H9 (cell line): ENCODE data around the gene PLG. TPM values are rescaled to one million over a fixed set of nuclear protein-coding genes. Genes with fewer than 3 reads are reported as not detected.
"Not testable (repeated sequence)": the region's sequence is repeated elsewhere in the genome, so short reads cannot be mapped to it uniquely, and the experiment has no call there.

Experiments
- DNase-seq: peaks from one replicate; pipeline ENCODE4 v3.0.0-alpha.2; 2017
- H2AFZ ChIP-seq: one replicate; pipeline ENCODE4 v1.6.1; 2013; ENCODE audit warnings: mild to moderate bottlenecking, low read length, control low read depth, moderate library complexity
- H2AK5ac ChIP-seq: 2 replicates; pipeline ENCODE4 v1.6.1; 2013; ENCODE audit warnings: low read length, control low read depth, mixed read lengths; ENCODE audit not compliant: insufficient read length
- H2BK120ac ChIP-seq: one replicate; pipeline ENCODE4 v1.6.1; 2013; ENCODE audit warnings: low read depth, mild to moderate bottlenecking, low read length, control low read depth, inconsistent platforms; ENCODE audit not compliant: poor library complexity, severe bottlenecking
- H2BK12ac ChIP-seq: 2 replicates; pipeline ENCODE4 v1.6.1; 2013; ENCODE audit warnings: low read length, control low read depth, mixed read lengths, low read depth; ENCODE audit not compliant: insufficient read length
- H2BK15ac ChIP-seq: 2 replicates; pipeline ENCODE4 v1.6.1; 2013; ENCODE audit warnings: low read depth, low read length, control low read depth
- H2BK20ac ChIP-seq: one replicate; pipeline ENCODE4 v1.6.1; 2013; ENCODE audit warnings: low read depth, mild to moderate bottlenecking, low read length, control low read depth, inconsistent platforms; ENCODE audit not compliant: poor library complexity, severe bottlenecking
- H2BK5ac ChIP-seq: 2 replicates; pipeline ENCODE4 v1.6.1; 2013; ENCODE audit warnings: low read length, control low read depth, mixed read lengths; ENCODE audit not compliant: insufficient read length
- H3K14ac ChIP-seq: 2 replicates; pipeline ENCODE4 v1.6.1; 2013; ENCODE audit warnings: low read length, control low read depth; ENCODE audit not compliant: insufficient read depth
- H3K18ac ChIP-seq: 2 replicates; pipeline ENCODE4 v1.6.1; 2013; ENCODE audit warnings: low read depth, mild to moderate bottlenecking, mixed read lengths, low read length, control low read depth; ENCODE audit not compliant: insufficient read length
- H3K23ac ChIP-seq: 2 replicates; pipeline ENCODE4 v1.6.1; 2013; ENCODE audit warnings: low read length, control low read depth, mixed read lengths, low read depth; ENCODE audit not compliant: insufficient read length
- H3K23me2 ChIP-seq: 2 replicates; pipeline ENCODE4 v1.6.1; 2013; ENCODE audit warnings: low read depth, mild to moderate bottlenecking, mixed read lengths, low read length, control low read depth; ENCODE audit not compliant: insufficient read length, poor library complexity, severe bottlenecking
- H3K27ac ChIP-seq: 2 replicates; pipeline ENCODE4 v1.5.1; 2013; ENCODE audit warnings: low read length, control low read depth, mixed read lengths, low read depth; ENCODE audit not compliant: insufficient read length
- H3K27me3 ChIP-seq: 2 replicates; pipeline ENCODE4 v1.6.1; 2013; ENCODE audit warnings: low read length, control low read depth, inconsistent platforms; ENCODE audit not compliant: insufficient read depth
- H3K4ac ChIP-seq: 2 replicates; pipeline ENCODE4 v1.6.1; 2013; ENCODE audit warnings: low read depth, mild to moderate bottlenecking, control low read depth, inconsistent platforms, low read length, moderate library complexity
- H3K4me1 ChIP-seq: 2 replicates; pipeline ENCODE4 v1.6.1; 2013; ENCODE audit warnings: low read length, control low read depth, inconsistent platforms; ENCODE audit not compliant: insufficient read depth
- H3K4me2 ChIP-seq: 2 replicates; pipeline ENCODE4 v1.6.1; 2013; ENCODE audit warnings: low read length, control low read depth, mixed read lengths; ENCODE audit not compliant: insufficient read length, insufficient read depth
- H3K56ac ChIP-seq: 2 replicates; pipeline ENCODE4 v1.6.1; 2013; ENCODE audit warnings: low read depth, mild to moderate bottlenecking, mixed read lengths, low read length, control low read depth; ENCODE audit not compliant: insufficient read length
- H3K79me1 ChIP-seq: 2 replicates; pipeline ENCODE4 v1.6.1; 2013; ENCODE audit warnings: low read depth, mild to moderate bottlenecking, moderate library complexity, low read length, control low read depth, inconsistent platforms; ENCODE audit not compliant: insufficient read depth, poor library complexity, severe bottlenecking
- H3K79me2 ChIP-seq: 2 replicates; pipeline ENCODE4 v1.6.1; 2013; ENCODE audit warnings: low read length, control low read depth, inconsistent platforms; ENCODE audit not compliant: insufficient read depth
- H3K9ac ChIP-seq: 2 replicates; pipeline ENCODE4 v1.6.1; 2013; ENCODE audit warnings: low read length, control low read depth, mixed read lengths; ENCODE audit not compliant: insufficient read length; ENCODE audit errors: extremely low read depth
- H3K9me3 ChIP-seq: one replicate; pipeline ENCODE4 v1.6.1; 2013; ENCODE audit warnings: low read depth, low read length, inconsistent platforms; ENCODE audit not compliant: control insufficient read depth
- H3T11ph ChIP-seq: one replicate; pipeline ENCODE4 v1.6.1; 2013; ENCODE audit warnings: mild to moderate bottlenecking, low read length, control low read depth, inconsistent platforms
- H4K20me1 ChIP-seq: one replicate; pipeline ENCODE4 v1.6.1; 2013; ENCODE audit not compliant: control insufficient read depth, insufficient read length, insufficient read depth
- H4K5ac ChIP-seq: 2 replicates; pipeline ENCODE4 v1.6.1; 2013; ENCODE audit warnings: low read depth, mild to moderate bottlenecking, mixed read lengths, low read length, control low read depth; ENCODE audit not compliant: insufficient read length
- H4K8ac ChIP-seq: replicated peaks from 2 replicates; pipeline ENCODE4 v1.6.1; 2013; ENCODE audit warnings: low read length, control low read depth, mixed read lengths, low read depth; ENCODE audit not compliant: insufficient read length
- H4K91ac ChIP-seq: 2 replicates; pipeline ENCODE4 v1.6.1; 2013; ENCODE audit warnings: low read depth, mild to moderate bottlenecking, moderate library complexity, mixed read lengths, low read length, control low read depth; ENCODE audit not compliant: insufficient read length
- H3K27ac Mint-ChIP-seq, 3 experiments: 2 replicates in 2 of 3; 3 replicates in 1 of 3; pipeline ENCODE4 v1.8.0; 2020 to 2021; ENCODE audit warnings: mixed read lengths in 3 of 3, mild to moderate bottlenecking in 1 of 3, moderate library complexity in 1 of 3
- H3K27me3 Mint-ChIP-seq: 2 replicates; pipeline ENCODE4 v1.8.0; 2021; ENCODE audit warnings: low read depth, mild to moderate bottlenecking, moderate library complexity, mixed read lengths
- H3K36me3 Mint-ChIP-seq, 3 experiments: 2 replicates in 2 of 3; 3 replicates in 1 of 3; pipeline ENCODE4 v1.8.0; 2020 to 2021; ENCODE audit warnings: low read depth in 3 of 3, mixed read lengths in 3 of 3; ENCODE audit not compliant: insufficient read depth in 1 of 3
- H3K4me1 Mint-ChIP-seq, 2 experiments: 2 replicates each; pipeline ENCODE4 v1.8.0; 2020; ENCODE audit warnings: mixed read lengths in 2 of 2
- H3K4me3 Mint-ChIP-seq, 2 experiments: 2 replicates in 1 of 2; 3 replicates in 1 of 2; pipeline ENCODE4 v1.8.0; 2020 to 2021; ENCODE audit warnings: mild to moderate bottlenecking in 2 of 2, mixed read lengths in 2 of 2, moderate library complexity in 1 of 2
- H3K9me3 Mint-ChIP-seq, 2 experiments: 2 replicates in 1 of 2; 3 replicates in 1 of 2; pipeline ENCODE4 v1.8.0; 2020; ENCODE audit warnings: mild to moderate bottlenecking in 2 of 2, mixed read lengths in 2 of 2, moderate library complexity in 1 of 2
- WGBS: extraction: QIAGEN DNeasy Blood & Tissue Kit; methylation state at CpG from one replicate; pipeline ENCODE4 v1.1.7; 2013; ENCODE audit warnings: missing lambda C conversion rate, low lambda C conversion rate, mixed read lengths; ENCODE audit not compliant: insufficient read length; ENCODE audit errors: extremely low coverage; 5-methylcytosine and 5-hydroxymethylcytosine counted together
- long read RNA-seq: library from polyadenylated mRNA; unstranded; transcript quantifications from one replicate; pipeline ENCODE4 v2.0.0, GENCODE V29; 2020
- total RNA-seq: library from RNA; stranded (reverse); gene quantifications from 2 replicates; pipeline ENCODE4 v1.2.1, GENCODE V29; 2021

The PLG gene
- total RNA-seq = not detected in 2 replicates
- long read RNA-seq = 0 reads

GRCh38 chr6:160701918-160702680 lies at the start of gene PLG:
Gene PLG (plus strand): TSS chr6:160702244. CDS start chr6:160702305, 61 bp downstream.
- not testable (repeated sequence) for H3K27me3 ChIP-seq, H3K4me2 ChIP-seq, H2AFZ ChIP-seq, H3K9ac ChIP-seq, H3K4ac ChIP-seq, H3K4me1 ChIP-seq, H3K9me3 ChIP-seq, H4K91ac ChIP-seq, H2BK15ac ChIP-seq, H3K56ac ChIP-seq, H3K27ac ChIP-seq, H4K8ac ChIP-seq, DNase-seq, H3K27ac Mint-ChIP-seq, H2BK20ac ChIP-seq, H3K4me3 Mint-ChIP-seq, H3K4me1 Mint-ChIP-seq, H4K5ac ChIP-seq, H3K14ac ChIP-seq, H2BK5ac ChIP-seq, H2BK120ac ChIP-seq, H3K18ac ChIP-seq, H3K23ac ChIP-seq, H2BK12ac ChIP-seq, H4K20me1 ChIP-seq, H3K79me1 ChIP-seq, H3K79me2 ChIP-seq, H3K36me3 Mint-ChIP-seq, H3K9me3 Mint-ChIP-seq, H3T11ph ChIP-seq, H3K27me3 Mint-ChIP-seq, H3K23me2 ChIP-seq, H2AK5ac ChIP-seq
- no CpG with 5 or more reads among the region's 6 CpGs for WGBS
